NCI-H1417 treated with DMSO at 0.1 percent for 48 hours (cell line): Measurements from ENCODE around the gene MPP2.
"Not testable (repeated sequence)": the region's sequence is repeated elsewhere in the genome, so short reads cannot be mapped to it uniquely, and the experiment has no call there.

ENCODE experiments used
- DNase-seq: peaks from one replicate; lab custom pipeline; 2025; lab: John Stamatoyannopoulos, UW

The MPP2 gene

GRCh38 chr17:43845766-43846165 lies 61.6 kb downstream of the MPP2 start:
- no peak for DNase-seq

GRCh38 chr17:43844241-43844640 lies 63.1 kb downstream of the MPP2 start:
- no peak for DNase-seq

GRCh38 chr17:43842975-43843325 lies 64.4 kb downstream of the MPP2 start:
- no peak for DNase-seq

GRCh38 chr17:43842091-43842974 lies 65.0 kb downstream of the MPP2 start:
- DNase-seq = not testable (repeated sequence)

- DNase-seq = no peak
These were observed 66.1 kb downstream of the MPP2 start for GRCh38 chr17:43841282-43841681.

- no peak for DNase-seq
These were observed 66.5 kb downstream of the MPP2 start for GRCh38 chr17:43840814-43841213.

- peak; percentile 86 for DNase-seq
These were observed 67.6 kb downstream of the MPP2 start for GRCh38 chr17:43839670-43840108.

GRCh38 chr17:43834106-43834505 lies 73.2 kb downstream of the MPP2 start:
- DNase-seq = no peak

- no peak for DNase-seq
These were observed 74.1 kb downstream of the MPP2 start, which contains the start of gene MPP3 for GRCh38 chr17:43832976-43833829. MPP3 (minus strand) TSS chr17:43833146; CDS start chr17:43831906, 1,240 bp downstream.

GRCh38 chr17:43832168-43832975 lies 75.0 kb downstream of the MPP2 start:
- DNase-seq = no peak

- DNase-seq = no peak
These were observed 75.7 kb downstream of the MPP2 start for GRCh38 chr17:43831633-43832032.

GRCh38 chr17:43830510-43831140 lies 76.7 kb downstream of the MPP2 start:
- no peak for DNase-seq

GRCh38 chr17:43829738-43830137 lies 77.6 kb downstream of the MPP2 start:
- no peak for DNase-seq

GRCh38 chr17:43827596-43827995 lies 79.7 kb downstream of the MPP2 start:
- DNase-seq = no peak

GRCh38 chr17:43826206-43826605 lies 81.1 kb downstream of the MPP2 start:
- no peak for DNase-seq

- no peak for DNase-seq
These were observed 81.8 kb downstream of the MPP2 start for GRCh38 chr17:43825567-43825966.
